ENCODE data around the gene DCDC2.

The DCDC2 gene

DNA sequence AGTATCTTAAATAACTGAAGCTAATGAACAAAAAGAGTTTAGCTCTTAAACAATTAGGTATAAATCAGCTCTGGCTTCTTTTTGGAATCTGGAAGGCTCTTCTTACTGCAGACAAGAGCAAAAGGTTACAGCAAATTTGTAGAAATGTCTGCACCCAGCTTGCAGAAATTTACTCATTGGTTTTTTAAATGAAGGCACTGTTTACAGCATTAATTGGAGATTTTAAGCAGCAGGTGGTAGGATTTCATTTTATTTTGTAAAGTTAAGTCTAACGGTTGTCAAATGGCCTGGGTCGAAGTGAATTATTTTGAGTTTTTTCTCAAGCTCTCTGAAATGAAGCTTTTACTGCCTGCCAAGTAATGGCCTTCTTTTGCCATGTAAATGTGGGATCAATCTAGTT, 129.7 kb downstream of the DCDC2 start:
- ChIA-PET POLR2A (no interaction called here), CTCF (interaction anchor here (1.0 kb wide), 2 partner anchors 11 to 23 kb away, joined by 3 read pairs; no protein-coding TSS in a partner anchor)
- TF ChIP-seq, protein P1, sequence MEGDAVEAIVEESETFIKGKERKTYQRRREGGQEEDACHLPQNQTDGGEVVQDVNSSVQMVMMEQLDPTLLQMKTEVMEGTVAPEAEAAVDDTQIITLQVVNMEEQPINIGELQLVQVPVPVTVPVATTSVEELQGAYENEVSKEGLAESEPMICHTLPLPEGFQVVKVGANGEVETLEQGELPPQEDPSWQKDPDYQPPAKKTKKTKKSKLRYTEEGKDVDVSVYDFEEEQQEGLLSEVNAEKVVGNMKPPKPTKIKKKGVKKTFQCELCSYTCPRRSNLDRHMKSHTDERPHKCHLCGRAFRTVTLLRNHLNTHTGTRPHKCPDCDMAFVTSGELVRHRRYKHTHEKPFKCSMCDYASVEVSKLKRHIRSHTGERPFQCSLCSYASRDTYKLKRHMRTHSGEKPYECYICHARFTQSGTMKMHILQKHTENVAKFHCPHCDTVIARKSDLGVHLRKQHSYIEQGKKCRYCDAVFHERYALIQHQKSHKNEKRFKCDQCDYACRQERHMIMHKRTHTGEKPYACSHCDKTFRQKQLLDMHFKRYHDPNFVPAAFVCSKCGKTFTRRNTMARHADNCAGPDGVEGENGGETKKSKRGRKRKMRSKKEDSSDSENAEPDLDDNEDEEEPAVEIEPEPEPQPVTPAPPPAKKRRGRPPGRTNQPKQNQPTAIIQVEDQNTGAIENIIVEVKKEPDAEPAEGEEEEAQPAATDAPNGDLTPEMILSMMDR (IDR thresholded peaks at IDR 0.05; ENCODE audit: control extremely low read depth, extremely low read depth, low read depth, missing control alignments) = no peak
- DNase-seq (ENCODE audit: extremely low spot score) = no peak

DNA sequence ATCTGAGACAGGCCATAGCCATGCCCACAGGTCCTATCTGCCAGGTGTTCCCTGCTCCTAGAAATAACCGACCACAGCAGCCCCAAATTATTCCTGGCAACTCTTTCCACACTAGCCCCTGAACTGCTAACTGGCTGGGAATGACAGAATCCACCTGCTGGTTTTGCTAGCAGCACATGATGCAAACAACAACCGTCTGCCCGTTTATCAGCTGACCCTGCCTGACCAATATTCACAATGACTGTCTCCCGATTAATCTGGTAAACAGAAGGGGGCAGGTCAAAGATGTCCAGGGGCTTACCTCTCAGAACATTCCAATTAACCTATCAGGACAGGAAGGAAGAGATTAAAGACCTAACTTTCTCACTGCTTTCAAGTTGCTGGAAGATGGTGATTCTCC, 130.3 kb downstream of the DCDC2 start:
- POLR2A ChIA-PET = no interaction called here
- CTCF ChIA-PET = interaction anchor here (1.0 kb wide), 1 partner anchor 22 kb away, joined by 3 read pairs; no protein-coding TSS in a partner anchor
- TF ChIP-seq, protein P1 (IDR thresholded peaks at IDR 0.05; ENCODE audit: control extremely low read depth, extremely low read depth, low read depth, missing control alignments) = no peak
- no peak for DNase-seq (ENCODE audit: extremely low spot score)

- ChIA-PET POLR2A (no interaction called here), CTCF (no interaction called here)
- TF ChIP-seq, protein P1 (IDR thresholded peaks at IDR 0.05; ENCODE audit: control extremely low read depth, extremely low read depth, low read depth, missing control alignments) = no peak
- DNase-seq (ENCODE audit: extremely low spot score) = no peak
These were observed 131.3 kb downstream of the DCDC2 start for GRCh38 chr6:24226541-24226940.

- DNase-seq (ENCODE audit: extremely low spot score) = no peak
- ChIA-PET POLR2A (no interaction called here), CTCF (interaction anchor here (2.4 kb wide), 1 partner anchor 20 kb away, joined by 9 read pairs; no protein-coding TSS in a partner anchor)
- TF ChIP-seq, protein P1 (IDR thresholded peaks at IDR 0.05; ENCODE audit: control extremely low read depth, extremely low read depth, low read depth, missing control alignments) = no peak
These were observed 132.0 kb downstream of the DCDC2 start for GRCh38 chr6:24225838-24226237.

DNA sequence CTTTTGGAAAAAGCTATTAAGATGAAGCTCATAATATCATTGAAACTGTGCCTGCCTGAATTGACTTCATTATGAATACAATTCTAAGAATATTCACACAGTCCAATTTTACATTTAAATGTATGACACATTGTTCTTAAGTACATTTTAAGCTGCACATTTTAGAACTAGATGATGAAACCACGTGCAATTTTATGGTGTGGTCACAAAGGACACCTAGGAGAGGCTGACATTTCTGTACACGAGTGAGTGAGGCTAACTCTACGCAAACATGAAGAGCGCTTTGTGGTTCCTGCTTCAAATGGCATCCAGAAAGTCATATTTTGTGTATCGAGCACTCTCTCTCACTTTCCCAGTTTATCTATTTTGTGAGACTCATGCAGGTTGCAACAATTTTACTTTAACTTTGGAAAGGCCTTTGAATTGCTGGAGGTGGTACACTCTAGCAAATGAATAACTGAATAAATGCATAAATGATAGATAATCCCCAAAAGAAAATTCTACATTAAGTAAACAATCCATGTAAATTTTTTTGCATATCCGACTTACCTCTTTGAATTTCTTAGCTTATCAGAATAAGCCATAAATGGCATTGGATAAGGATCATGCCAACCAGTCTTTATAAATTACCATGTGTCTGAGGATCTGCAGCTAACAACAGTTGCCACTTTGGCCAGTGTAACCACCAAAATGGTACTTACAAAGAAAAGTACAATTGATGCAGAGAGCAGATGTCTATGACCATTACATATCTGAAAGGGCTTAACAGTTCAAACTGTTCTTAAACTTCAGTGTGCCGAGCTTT, 134.5 kb downstream of the DCDC2 start:
- POLR2A ChIA-PET = no interaction called here
- CTCF ChIA-PET = interaction anchor here (2.2 to 3.0 kb wide), 3 partner anchors 9 to 18 kb away, joined by 9 read pairs; no protein-coding TSS in a partner anchor
- TF ChIP-seq, protein P1 (IDR thresholded peaks at IDR 0.05; ENCODE audit: control extremely low read depth, extremely low read depth, low read depth, missing control alignments) = no peak
- DNase-seq (ENCODE audit: extremely low spot score) = no peak

DNA sequence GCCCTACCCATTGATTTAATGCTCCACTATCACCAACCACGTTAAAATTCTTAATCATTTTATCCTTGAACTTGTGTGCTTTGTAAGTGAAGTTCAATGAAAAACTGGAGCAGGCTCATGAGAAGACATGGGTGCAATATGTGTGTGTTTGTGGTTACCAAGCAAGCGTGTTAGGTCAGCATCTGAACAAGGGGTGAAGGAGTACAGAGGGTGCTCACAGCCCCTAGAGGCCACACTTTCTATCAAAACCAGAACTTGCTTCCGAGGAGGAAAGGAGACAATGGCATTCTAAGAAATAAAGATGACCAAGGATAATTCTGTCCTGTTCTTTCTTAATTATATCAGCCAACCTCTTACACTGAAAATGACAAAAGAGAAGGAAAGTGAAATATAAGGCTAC, 138.2 kb downstream of the DCDC2 start:
- TF ChIP-seq, protein P1 (IDR thresholded peaks at IDR 0.05; ENCODE audit: control extremely low read depth, extremely low read depth, low read depth, missing control alignments) = no peak
- ChIA-PET POLR2A (no interaction called here), CTCF (no interaction called here)
- DNase-seq (ENCODE audit: extremely low spot score) = no peak

All from GM10248 (cell line).